ENCODE results near the gene SUCLA2. TPM values are rescaled to one million over a fixed set of nuclear protein-coding genes. Genes with fewer than 3 reads are reported as not detected.
"Not testable (repeated sequence)": the region's sequence is repeated elsewhere in the genome, so short reads cannot be mapped to it uniquely, and the experiment has no call there.

SUCLA2 gene
- total RNA-seq, 1 donor from 2014 or later = 34.9 TPM

DNA sequence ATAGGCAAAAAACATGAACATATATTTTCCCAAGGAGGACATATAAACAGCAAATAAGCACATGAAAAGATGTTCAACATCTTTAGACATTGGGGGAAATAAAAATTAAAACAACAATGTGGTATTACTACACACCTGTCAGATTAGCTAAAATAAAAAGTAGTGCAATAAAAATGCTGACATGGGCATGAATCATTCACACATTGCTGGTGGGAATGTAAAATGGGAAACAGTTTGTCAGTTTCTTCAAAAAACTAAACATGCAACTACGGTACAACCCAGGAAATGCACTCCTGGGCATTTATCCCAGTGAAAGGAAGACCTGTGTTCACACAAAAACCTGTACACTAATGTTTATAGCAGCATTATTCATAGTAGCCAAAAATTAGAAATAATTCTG, 5.3 kb upstream of the SUCLA2 start:
- intact Hi-C loops (cut with DNase I) = no loop called here
- TF ChIP-seq, protein P1, sequence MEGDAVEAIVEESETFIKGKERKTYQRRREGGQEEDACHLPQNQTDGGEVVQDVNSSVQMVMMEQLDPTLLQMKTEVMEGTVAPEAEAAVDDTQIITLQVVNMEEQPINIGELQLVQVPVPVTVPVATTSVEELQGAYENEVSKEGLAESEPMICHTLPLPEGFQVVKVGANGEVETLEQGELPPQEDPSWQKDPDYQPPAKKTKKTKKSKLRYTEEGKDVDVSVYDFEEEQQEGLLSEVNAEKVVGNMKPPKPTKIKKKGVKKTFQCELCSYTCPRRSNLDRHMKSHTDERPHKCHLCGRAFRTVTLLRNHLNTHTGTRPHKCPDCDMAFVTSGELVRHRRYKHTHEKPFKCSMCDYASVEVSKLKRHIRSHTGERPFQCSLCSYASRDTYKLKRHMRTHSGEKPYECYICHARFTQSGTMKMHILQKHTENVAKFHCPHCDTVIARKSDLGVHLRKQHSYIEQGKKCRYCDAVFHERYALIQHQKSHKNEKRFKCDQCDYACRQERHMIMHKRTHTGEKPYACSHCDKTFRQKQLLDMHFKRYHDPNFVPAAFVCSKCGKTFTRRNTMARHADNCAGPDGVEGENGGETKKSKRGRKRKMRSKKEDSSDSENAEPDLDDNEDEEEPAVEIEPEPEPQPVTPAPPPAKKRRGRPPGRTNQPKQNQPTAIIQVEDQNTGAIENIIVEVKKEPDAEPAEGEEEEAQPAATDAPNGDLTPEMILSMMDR (IDR thresholded peaks at IDR 0.05) = no peak

DNA sequence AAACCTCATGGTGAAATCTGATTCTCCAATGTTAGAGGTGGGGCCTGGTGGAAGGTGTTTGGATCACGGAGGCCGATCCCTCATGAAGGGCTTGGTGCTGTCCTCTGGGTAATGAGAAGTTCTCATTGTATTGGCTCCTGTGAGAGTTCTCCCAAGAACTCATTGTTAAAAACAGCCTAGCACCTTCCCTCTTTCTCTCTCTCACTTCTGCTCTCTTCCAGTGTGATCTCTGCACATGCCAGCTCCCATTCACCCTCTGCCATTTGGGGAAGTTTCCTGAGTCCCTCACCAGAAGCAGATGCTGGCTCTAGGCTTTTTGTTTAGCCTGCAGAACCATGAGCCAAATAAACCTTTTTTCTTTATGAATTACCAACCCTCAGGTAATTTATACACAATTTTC, 3.1 kb upstream of the SUCLA2 start:
- intact Hi-C loops (cut with DNase I) = no loop called here
- no peaks in the 10 kb centered on the region for H3K36me3 ChIP-seq
- TF ChIP-seq, protein P1 (IDR thresholded peaks at IDR 0.05) = no peak

More for the DNA sequence above, 5.3 kb upstream of the SUCLA2 start:
- no peaks in the 10 kb centered on the region for H3K36me3 ChIP-seq
- H3K4me3 ChIP-seq = no peak overlapping the region
- H3K9me3 ChIP-seq = no peaks in the 10 kb centered on the region
- DNase-seq = no peak
- H3K4me1 ChIP-seq = no peaks in the 10 kb centered on the region
- H3K27me3 ChIP-seq = no peaks in the 10 kb centered on the region
- no peak for ATAC-seq
- no peak overlapping the region for H3K27ac ChIP-seq

GRCh38 chr13:48001999-48002398, 926 bp upstream of the SUCLA2 start:
- peak overlapping the region; percentile 99 for H3K4me3 ChIP-seq
- ATAC-seq; intact Hi-C loops (cut with DNase I); H3K27me3 ChIP-seq; H3K36me3 ChIP-seq; H3K27ac ChIP-seq; H3K9me3 ChIP-seq; DNase-seq: not testable (repeated sequence)
- H3K4me1 ChIP-seq = peaks cover 13% of the 10 kb centered on the region

More for the DNA sequence above, 3.1 kb upstream of the SUCLA2 start:
- DNase-seq (no peak), ATAC-seq (no peak)
- Histone ChIP-seq H3K4me3 (no peak overlapping the region), H3K4me1 (peaks cover 6% of the 10 kb centered on the region), H3K9me3 (no peaks in the 10 kb centered on the region), H3K27me3 (no peaks in the 10 kb centered on the region), H3K27ac (no peak overlapping the region)

GRCh38 chr13:48000559-48001113, 437 bp downstream of the SUCLA2 start:
- H3K36me3 ChIP-seq = peaks cover 11% of the 10 kb centered on the region
- peak overlapping the region; percentile 99 for H3K4me3 ChIP-seq
- ATAC-seq (peak; percentile 68), DNase-seq (no peak)
- intact Hi-C loops (cut with DNase I) = no loop called here
- TF ChIP-seq, protein P1 (IDR thresholded peaks at IDR 0.05) = no peak
- no peaks in the 10 kb centered on the region for H3K9me3 ChIP-seq
- H3K4me1 ChIP-seq = peaks cover 13% of the 10 kb centered on the region
- no peaks in the 10 kb centered on the region for H3K27me3 ChIP-seq
- peak overlapping the region; percentile 85 for H3K27ac ChIP-seq

- Histone ChIP-seq H3K27me3 (no peaks in the 10 kb centered on the region), H3K36me3 (peaks cover 13% of the 10 kb centered on the region), H3K9me3 (no peaks in the 10 kb centered on the region), H3K27ac (no peak overlapping the region), H3K4me1 (peaks cover 13% of the 10 kb centered on the region), H3K4me3 (peak overlapping the region; percentile 99)
- no peak for DNase-seq
- ATAC-seq = no peak
- intact Hi-C loops (cut with DNase I) = no loop called here
- TF ChIP-seq, protein P1 (IDR thresholded peaks at IDR 0.05) = no peak
Observed at GRCh38 chr13:47999973-48000372, 1.1 kb downstream of the SUCLA2 start.

GRCh38 chr13:47997384-47997783, 3.7 kb downstream of the SUCLA2 start:
- Histone ChIP-seq H3K9me3 (no peaks in the 10 kb centered on the region), H3K27ac (no peak overlapping the region), H3K4me1 (peaks cover 13% of the 10 kb centered on the region), H3K36me3 (peaks cover 19% of the 10 kb centered on the region), H3K27me3 (no peaks in the 10 kb centered on the region), H3K4me3 (no peak overlapping the region)
- no peak for DNase-seq
- ATAC-seq = no peak
- intact Hi-C loops (cut with DNase I) = no loop called here
- TF ChIP-seq, protein P1 (IDR thresholded peaks at IDR 0.05) = no peak

All from upper lobe of right lung (tissue), 1 donor.